Keratinocyte (primary cell): ENCODE data around the gene WNT7A.

ENCODE experiments used
- EZH2 ChIP-seq: IDR thresholded peaks from one replicate; pipeline ENCODE4 v1.6.1; 2012; ENCODE audit warnings: inconsistent platforms, mild to moderate bottlenecking, low read length, moderate library complexity
- TF ChIP-seq, protein P1 (sequence below), 3 experiments: IDR thresholded peaks in 1 of 3; conservative IDR thresholded peaks in 1 of 3; optimal IDR thresholded peaks in 1 of 3; 2 replicates in 2 of 3; 3 replicates in 1 of 3; pipeline versions ENCODE3 to v1.5.1; 2011; ENCODE audit warnings: low read length in 3 of 3, mild to moderate bottlenecking in 3 of 3, moderate library complexity in 2 of 3, control low read depth in 1 of 3, inconsistent platforms in 1 of 3; ENCODE audit not compliant: insufficient read depth in 2 of 3; ENCODE audit errors: extremely low read depth in 1 of 3

DNA sequence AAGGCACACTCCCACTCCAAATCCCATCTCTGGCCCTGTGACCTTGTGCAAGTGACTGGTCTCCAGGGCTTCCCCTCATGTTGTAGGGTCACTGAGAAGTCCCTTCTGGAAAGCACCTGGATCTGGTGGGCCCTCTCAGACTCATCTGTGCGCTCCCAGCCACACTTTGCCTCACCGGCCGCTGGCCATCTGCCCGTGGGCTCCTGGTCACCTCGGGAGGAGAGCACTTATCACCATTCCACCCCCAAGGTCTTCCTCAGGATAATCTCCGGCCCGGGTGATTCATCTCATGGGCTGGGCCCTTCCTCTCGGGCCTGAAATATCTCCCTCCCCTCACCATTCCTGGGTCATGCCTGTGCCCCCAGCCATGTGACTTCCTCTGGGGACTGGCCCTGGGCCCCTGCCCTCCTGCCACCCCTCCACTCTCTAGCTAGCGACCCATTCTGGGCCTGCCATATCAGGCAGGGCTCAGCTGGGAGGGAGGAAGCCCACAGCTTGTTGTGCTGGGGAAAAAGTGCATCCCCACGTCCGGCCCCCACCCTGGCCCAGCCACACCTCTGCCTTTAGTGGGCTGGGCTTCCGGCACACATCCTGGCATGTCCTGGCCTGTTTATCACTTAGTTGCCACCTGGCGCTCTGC, 10.6 kb upstream of the WNT7A start:
- TF ChIP-seq, protein P1, sequence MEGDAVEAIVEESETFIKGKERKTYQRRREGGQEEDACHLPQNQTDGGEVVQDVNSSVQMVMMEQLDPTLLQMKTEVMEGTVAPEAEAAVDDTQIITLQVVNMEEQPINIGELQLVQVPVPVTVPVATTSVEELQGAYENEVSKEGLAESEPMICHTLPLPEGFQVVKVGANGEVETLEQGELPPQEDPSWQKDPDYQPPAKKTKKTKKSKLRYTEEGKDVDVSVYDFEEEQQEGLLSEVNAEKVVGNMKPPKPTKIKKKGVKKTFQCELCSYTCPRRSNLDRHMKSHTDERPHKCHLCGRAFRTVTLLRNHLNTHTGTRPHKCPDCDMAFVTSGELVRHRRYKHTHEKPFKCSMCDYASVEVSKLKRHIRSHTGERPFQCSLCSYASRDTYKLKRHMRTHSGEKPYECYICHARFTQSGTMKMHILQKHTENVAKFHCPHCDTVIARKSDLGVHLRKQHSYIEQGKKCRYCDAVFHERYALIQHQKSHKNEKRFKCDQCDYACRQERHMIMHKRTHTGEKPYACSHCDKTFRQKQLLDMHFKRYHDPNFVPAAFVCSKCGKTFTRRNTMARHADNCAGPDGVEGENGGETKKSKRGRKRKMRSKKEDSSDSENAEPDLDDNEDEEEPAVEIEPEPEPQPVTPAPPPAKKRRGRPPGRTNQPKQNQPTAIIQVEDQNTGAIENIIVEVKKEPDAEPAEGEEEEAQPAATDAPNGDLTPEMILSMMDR (optimal IDR thresholded peaks at IDR 0.05 in 1 of 3, IDR thresholded peaks at IDR 0.05 in 1 of 3, conservative IDR thresholded peaks at IDR 0.05 in 1 of 3; ENCODE audit: extremely low read depth in 1 of 3, insufficient read depth in 2 of 3, low read length in 3 of 3) = no peak
- no peak for TF ChIP-seq EZH2
